Epithelial cell of proximal tubule (primary cell): ENCODE data around the gene CTNNBL1. TPM values are rescaled to one million over a fixed set of nuclear protein-coding genes. Genes with fewer than 3 reads are reported as not detected.

ENCODE experiments used
- DNase-seq: peaks from one replicate; pipeline ENCODE4 v3.0.0-alpha.2; 2011; ENCODE audit warnings: low read depth
- H3K4me3 ChIP-seq: 2 replicates; pipeline ENCODE4 v1.5.1; 2011; ENCODE audit warnings: low read depth, mild to moderate bottlenecking, low read length
- total RNA-seq: library from RNA; depleted of rRNA; stranded (reverse); fragments of >200 nt; gene quantifications from 2 replicates; pipeline ENCODE4 v1.2.3, GENCODE V29; 2015
- TF ChIP-seq, protein P1 (sequence below): conservative IDR thresholded peaks from 2 replicates; pipeline ENCODE4 v1.5.1; 2012; ENCODE audit warnings: low read depth, mild to moderate bottlenecking, low read length

CTNNBL1 gene
- total RNA-seq, 1 donor from 2014 or later = 25.6 TPM

DNA sequence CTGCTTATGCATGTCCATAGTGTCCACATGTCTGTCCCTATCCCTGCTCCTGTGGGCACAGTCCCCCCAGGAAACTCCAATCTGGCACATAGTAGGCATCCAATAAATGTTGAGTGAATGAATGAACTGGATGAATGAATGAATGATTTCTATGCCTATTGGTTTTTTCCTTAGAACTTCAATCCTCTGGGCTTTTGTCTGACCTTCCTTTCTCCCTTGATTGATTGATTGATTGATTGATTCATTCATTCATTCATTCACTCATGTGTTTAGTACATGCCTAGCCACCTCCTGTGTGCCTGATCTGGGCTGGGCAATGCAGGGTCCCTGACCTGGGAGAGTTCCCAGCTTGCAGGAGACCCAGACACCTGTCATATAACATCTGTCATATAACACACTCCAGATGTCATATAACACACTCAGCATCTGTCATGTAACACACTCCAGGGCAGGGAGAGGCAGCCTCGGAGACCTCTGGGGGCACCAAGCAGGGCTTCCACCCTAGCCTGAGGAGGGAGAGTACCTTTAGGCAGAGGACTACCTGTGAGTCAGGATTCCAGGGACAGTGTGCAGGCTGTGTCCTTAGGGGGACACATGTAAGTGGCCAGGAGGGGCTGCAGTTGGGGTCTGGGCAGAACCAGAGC, 227.0 kb downstream of the CTNNBL1 start:
- no peak for DNase-seq

DNA sequence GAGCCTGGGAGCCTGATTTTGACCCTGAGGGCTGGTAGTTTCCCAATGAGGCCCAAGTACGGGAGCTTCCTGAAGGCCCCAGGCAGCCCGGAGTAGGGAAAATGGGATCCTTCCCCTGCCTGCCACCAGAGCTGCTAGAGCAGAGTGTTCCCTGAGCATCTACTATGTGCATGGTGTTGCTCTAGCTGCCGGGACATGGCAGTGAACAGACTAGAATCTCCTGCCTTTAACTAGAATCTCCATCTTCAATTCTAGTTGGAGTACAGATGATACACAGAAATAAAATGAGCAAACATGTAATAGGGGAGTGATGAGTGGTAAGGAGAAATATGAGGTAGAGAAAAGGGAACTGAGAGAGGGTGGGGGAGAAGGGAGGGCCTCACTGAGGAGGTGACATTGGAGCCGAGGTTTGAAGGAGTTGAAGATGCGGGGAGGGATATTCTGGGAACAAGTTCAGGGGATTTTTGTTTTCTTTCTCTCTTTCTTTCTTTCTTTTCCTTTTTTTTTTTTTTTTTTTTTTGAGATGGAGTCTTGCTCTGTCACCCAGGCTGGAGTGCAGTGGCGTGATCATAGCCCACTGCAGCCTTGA, 227.6 kb downstream of the CTNNBL1 start:
- TF ChIP-seq, protein P1, sequence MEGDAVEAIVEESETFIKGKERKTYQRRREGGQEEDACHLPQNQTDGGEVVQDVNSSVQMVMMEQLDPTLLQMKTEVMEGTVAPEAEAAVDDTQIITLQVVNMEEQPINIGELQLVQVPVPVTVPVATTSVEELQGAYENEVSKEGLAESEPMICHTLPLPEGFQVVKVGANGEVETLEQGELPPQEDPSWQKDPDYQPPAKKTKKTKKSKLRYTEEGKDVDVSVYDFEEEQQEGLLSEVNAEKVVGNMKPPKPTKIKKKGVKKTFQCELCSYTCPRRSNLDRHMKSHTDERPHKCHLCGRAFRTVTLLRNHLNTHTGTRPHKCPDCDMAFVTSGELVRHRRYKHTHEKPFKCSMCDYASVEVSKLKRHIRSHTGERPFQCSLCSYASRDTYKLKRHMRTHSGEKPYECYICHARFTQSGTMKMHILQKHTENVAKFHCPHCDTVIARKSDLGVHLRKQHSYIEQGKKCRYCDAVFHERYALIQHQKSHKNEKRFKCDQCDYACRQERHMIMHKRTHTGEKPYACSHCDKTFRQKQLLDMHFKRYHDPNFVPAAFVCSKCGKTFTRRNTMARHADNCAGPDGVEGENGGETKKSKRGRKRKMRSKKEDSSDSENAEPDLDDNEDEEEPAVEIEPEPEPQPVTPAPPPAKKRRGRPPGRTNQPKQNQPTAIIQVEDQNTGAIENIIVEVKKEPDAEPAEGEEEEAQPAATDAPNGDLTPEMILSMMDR = no peak
- H3K4me3 ChIP-seq = no peak overlapping the region
- DNase-seq = no peak

More for the DNA sequence above, 227.0 kb downstream of the CTNNBL1 start:
- TF ChIP-seq, protein P1 = no peak
- H3K4me3 ChIP-seq = no peak overlapping the region

Other genes with a start within 250 kb of the CTNNBL1 start
- 41.0 and 65.2 TPM in 2 replicates for gene NNAT, start 172.8 kb upstream of the CTNNBL1 start, total RNA-seq
- 21.1 and 25.3 TPM in 2 replicates for gene BLCAP, start 166.2 kb upstream of the CTNNBL1 start, total RNA-seq
- gene VSTM2L, start 209.1 kb downstream of the CTNNBL1 start, total RNA-seq = 2.8 and 4.5 TPM in 2 replicates